GM04504 (cell line): ENCODE data around the gene CACNB2.
"Not testable (repeated sequence)": the region's sequence is repeated elsewhere in the genome, so short reads cannot be mapped to it uniquely, and the experiment has no call there.

Source experiments
- DNase-seq: peaks from one replicate; pipeline ENCODE4 v3.0.0-alpha.2; 2012; ENCODE audit warnings: low read depth

The CACNB2 gene

GRCh38 chr10:18202680-18203460, 62.6 kb downstream of the CACNB2 start:
- DNase-seq, result no peak

GRCh38 chr10:18203471-18203870, 63.2 kb downstream of the CACNB2 start:
- no peak for DNase-seq

GRCh38 chr10:18204039-18204835, 64.0 kb downstream of the CACNB2 start:
- DNase-seq, result no peak

- DNase-seq, result no peak
Observed at GRCh38 chr10:18205098-18205834, 65.0 kb downstream of the CACNB2 start.

GRCh38 chr10:18208186-18208585, 68.0 kb downstream of the CACNB2 start:
- not testable (repeated sequence) for DNase-seq

GRCh38 chr10:18209241-18209640, 69.0 kb downstream of the CACNB2 start:
- no peak for DNase-seq

- no peak for DNase-seq
Observed at GRCh38 chr10:18210711-18211110, 70.5 kb downstream of the CACNB2 start.

- DNase-seq, result no peak
Observed at GRCh38 chr10:18211862-18212261, 71.6 kb downstream of the CACNB2 start.

GRCh38 chr10:18213271-18213670, 73.0 kb downstream of the CACNB2 start:
- no peak for DNase-seq

- DNase-seq, result no peak
Observed at GRCh38 chr10:18214691-18215563, 74.7 kb downstream of the CACNB2 start.

- DNase-seq, result no peak
Observed at GRCh38 chr10:18216482-18216881, 76.3 kb downstream of the CACNB2 start.

GRCh38 chr10:18217577-18217976, 77.4 kb downstream of the CACNB2 start:
- no peak for DNase-seq

- DNase-seq, result no peak
Observed at GRCh38 chr10:18219146-18219545, 78.9 kb downstream of the CACNB2 start.

GRCh38 chr10:18221123-18221522, 80.9 kb downstream of the CACNB2 start:
- no peak for DNase-seq

GRCh38 chr10:18221882-18222281, 81.7 kb downstream of the CACNB2 start:
- DNase-seq, result no peak

GRCh38 chr10:18222866-18223265, 82.6 kb downstream of the CACNB2 start:
- no peak for DNase-seq

GRCh38 chr10:18223898-18224297, 83.7 kb downstream of the CACNB2 start:
- DNase-seq, result no peak

GRCh38 chr10:18224626-18225445, 84.6 kb downstream of the CACNB2 start:
- DNase-seq, result no peak

GRCh38 chr10:18226336-18226735, 86.1 kb downstream of the CACNB2 start:
- DNase-seq, result no peak

- DNase-seq, result no peak
Observed at GRCh38 chr10:18229826-18230225, 89.6 kb downstream of the CACNB2 start.

GRCh38 chr10:18230794-18231193, 90.6 kb downstream of the CACNB2 start:
- no peak for DNase-seq
